Inferior parietal cortex (tissue), 1 donor: Measurements from ENCODE around the gene ISG15.

Experiments used
- DNase-seq: peaks from one replicate; pipeline ENCODE4 v3.0.0-alpha.2; 2016; ENCODE audit errors: extremely low spot score

ISG15 gene

GRCh38 chr1:1059494-1060280 lies 46.4 kb downstream of the ISG15 start:
- peak; percentile 74 for DNase-seq

GRCh38 chr1:1060281-1061000 lies 47.1 kb downstream of the ISG15 start:
- no peak for DNase-seq

GRCh38 chr1:1061682-1062345 lies 48.5 kb downstream of the ISG15 start:
- DNase-seq = no peak

GRCh38 chr1:1062348-1063163 lies 49.3 kb downstream of the ISG15 start:
- no peak for DNase-seq

- no peak for DNase-seq
Measured at GRCh38 chr1:1063261-1063944, 50.1 kb downstream of the ISG15 start.
